Type B pancreatic cell (in vitro differentiated cells): ENCODE measurements around the gene SMIM23. TPM values are rescaled to one million over a fixed set of nuclear protein-coding genes. Genes with fewer than 3 reads are reported as not detected.

Experiments
- DNase-seq: peaks from one replicate; pipeline ENCODE4 v3.0.0; 2021; ENCODE audit warnings: mixed read lengths; ENCODE audit not compliant: unreplicated experiment; ENCODE audit errors: extremely low spot score
- H3K27ac Mint-ChIP-seq: 2 replicates; pipeline ENCODE4 v1.8.0; 2021; ENCODE audit warnings: mild to moderate bottlenecking, mixed read lengths
- H3K27me3 Mint-ChIP-seq: 2 replicates; pipeline ENCODE4 v1.8.0; 2021; ENCODE audit warnings: mixed read lengths
- H3K36me3 Mint-ChIP-seq: 2 replicates; pipeline ENCODE4 v1.8.0; 2021; ENCODE audit warnings: mixed read lengths
- H3K4me1 Mint-ChIP-seq: one replicate; pipeline ENCODE4 v1.8.0; 2021; ENCODE audit warnings: mixed read lengths; ENCODE audit not compliant: unreplicated experiment
- H3K4me3 Mint-ChIP-seq: 2 replicates; pipeline ENCODE4 v1.8.0; 2021; ENCODE audit warnings: mild to moderate bottlenecking, mixed read lengths
- H3K9me3 Mint-ChIP-seq: 2 replicates; pipeline ENCODE4 v1.8.0; 2021; ENCODE audit warnings: mixed read lengths
- CTCF ChIP-seq: fragments of 200-600 bp; sonication (generic); conservative IDR thresholded peaks from 2 replicates; pipeline ENCODE4 v1.5.0; 2021; ENCODE audit warnings: antibody characterized with exemption, mild to moderate bottlenecking
- total RNA-seq: library from RNA; stranded (reverse); gene quantifications from 2 replicates; pipeline ENCODE4 v1.2.1, GENCODE V29; 2021; ENCODE audit warnings: low replicate concordance

Gene SMIM23
- total RNA-seq, 1 donor from 2014 or later = not detected

- H3K27ac Mint-ChIP-seq = no peak overlapping the region
- no peaks in the 10 kb centered on the region for H3K36me3 Mint-ChIP-seq
- no peaks in the 10 kb centered on the region for H3K4me1 Mint-ChIP-seq
- peaks cover 13% of the 10 kb centered on the region for H3K27me3 Mint-ChIP-seq
- no peak for DNase-seq
- no peak for TF ChIP-seq CTCF
- H3K9me3 Mint-ChIP-seq = peaks cover 2% of the 10 kb centered on the region
- H3K4me3 Mint-ChIP-seq = no peak overlapping the region
Observed at GRCh38 chr5:171762021-171762608, 23.5 kb upstream of the SMIM23 start.

DNA sequence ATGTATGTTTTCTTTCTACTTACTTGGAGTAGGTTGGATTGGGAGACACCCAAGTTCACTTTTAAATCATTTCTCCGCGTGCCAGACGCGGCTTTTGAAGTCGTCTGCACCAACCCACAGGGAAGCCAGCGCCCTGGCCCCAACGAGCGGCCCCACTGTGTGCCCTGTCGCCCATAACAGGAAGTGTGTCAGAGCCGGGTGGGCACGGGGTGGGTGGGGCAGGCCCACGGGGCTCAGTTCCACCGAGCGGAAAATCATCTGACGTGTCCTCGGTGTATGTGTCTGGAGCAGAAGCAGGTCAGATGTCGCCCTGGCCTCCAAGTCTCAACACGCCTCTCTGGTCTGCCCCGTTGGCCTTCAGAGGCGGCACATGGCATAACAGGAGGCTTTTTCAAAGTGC, 22.7 kb upstream of the SMIM23 start:
- Mint-ChIP-seq H3K4me1 (no peaks in the 10 kb centered on the region), H3K27ac (no peak overlapping the region), H3K36me3 (no peaks in the 10 kb centered on the region), H3K4me3 (no peak overlapping the region), H3K9me3 (peaks cover 9% of the 10 kb centered on the region), H3K27me3 (peaks cover 13% of the 10 kb centered on the region)
- no peak for TF ChIP-seq CTCF
- DNase-seq = no peak

DNA sequence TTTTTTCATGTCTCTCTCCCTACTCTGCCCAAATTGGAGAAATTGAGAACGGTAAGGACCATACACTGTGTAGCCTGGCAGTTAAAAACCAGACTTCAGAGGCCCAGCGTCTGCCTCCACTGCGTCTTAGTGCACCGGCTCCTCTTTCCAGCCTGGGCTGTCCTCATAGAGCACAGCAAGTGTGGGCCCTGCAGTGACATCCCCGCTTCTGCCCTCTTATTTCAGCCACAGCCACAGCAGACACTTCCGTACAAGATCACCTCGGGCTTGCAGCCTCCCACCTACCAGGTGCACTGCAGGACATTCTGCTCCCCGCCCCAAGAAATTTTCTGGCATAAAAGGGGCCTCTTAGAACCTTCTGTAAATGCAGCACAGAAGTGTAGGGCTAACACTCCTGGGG, 21.4 kb upstream of the SMIM23 start:
- peaks cover 13% of the 10 kb centered on the region for H3K27me3 Mint-ChIP-seq
- no peak for DNase-seq
- H3K27ac Mint-ChIP-seq = no peak overlapping the region
- no peaks in the 10 kb centered on the region for H3K36me3 Mint-ChIP-seq
- no peak overlapping the region for H3K4me3 Mint-ChIP-seq
- no peaks in the 10 kb centered on the region for H3K4me1 Mint-ChIP-seq
- peaks cover 9% of the 10 kb centered on the region for H3K9me3 Mint-ChIP-seq
- no peak for TF ChIP-seq CTCF

DNA sequence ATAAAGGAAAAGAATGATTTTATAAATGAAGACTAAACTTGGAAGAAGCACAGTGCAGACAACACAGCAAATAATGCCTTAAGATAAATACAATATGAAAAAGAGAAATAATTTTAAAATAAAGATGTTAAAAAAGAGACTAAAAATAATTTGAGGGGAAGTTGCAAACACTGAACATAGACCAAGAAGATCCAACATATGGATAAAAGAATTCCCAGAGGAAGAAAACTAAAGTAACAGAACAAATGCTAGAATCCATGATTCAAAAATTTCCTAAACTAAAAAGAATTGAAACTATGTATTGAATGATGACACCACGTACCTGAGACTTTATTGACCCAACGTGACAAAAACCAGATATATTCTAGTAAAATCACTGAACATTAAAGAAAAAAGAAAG, 18.7 kb upstream of the SMIM23 start:
- H3K27me3 Mint-ChIP-seq = peaks cover 17% of the 10 kb centered on the region
- H3K9me3 Mint-ChIP-seq = peaks cover 9% of the 10 kb centered on the region
- H3K4me3 Mint-ChIP-seq = no peak overlapping the region
- DNase-seq = no peak
- no peaks in the 10 kb centered on the region for H3K4me1 Mint-ChIP-seq
- no peak for TF ChIP-seq CTCF
- no peaks in the 10 kb centered on the region for H3K36me3 Mint-ChIP-seq
- H3K27ac Mint-ChIP-seq = no peak overlapping the region

DNA sequence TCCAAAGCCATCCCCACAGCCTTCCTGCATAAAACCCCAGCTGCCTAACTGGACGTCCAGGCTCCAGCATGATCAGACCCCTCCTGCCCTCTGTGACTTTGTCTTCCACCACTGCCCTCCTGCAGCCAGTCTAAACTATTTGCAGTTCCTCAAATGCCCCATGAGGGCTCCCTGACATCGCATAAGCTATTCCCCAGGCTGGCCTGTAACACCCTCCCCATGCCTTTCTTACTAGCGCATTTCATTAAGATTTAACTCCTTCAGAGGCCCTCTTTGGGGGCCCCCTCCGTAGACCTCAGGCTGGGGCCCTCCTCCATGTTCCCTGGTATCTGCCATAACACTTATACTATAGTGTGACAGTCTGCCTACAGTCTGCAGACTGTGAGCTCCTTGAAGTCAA, 15.5 kb upstream of the SMIM23 start:
- Mint-ChIP-seq H3K9me3 (peaks cover 9% of the 10 kb centered on the region), H3K36me3 (no peaks in the 10 kb centered on the region), H3K27me3 (peaks cover 11% of the 10 kb centered on the region), H3K4me1 (no peaks in the 10 kb centered on the region), H3K27ac (no peak overlapping the region), H3K4me3 (no peak overlapping the region)
- TF ChIP-seq CTCF = no peak
- no peak for DNase-seq

- Mint-ChIP-seq H3K4me1 (peaks cover under 1% of the 10 kb centered on the region), H3K9me3 (peaks cover 9% of the 10 kb centered on the region), H3K27ac (no peak overlapping the region), H3K27me3 (peaks cover 4% of the 10 kb centered on the region), H3K36me3 (no peaks in the 10 kb centered on the region), H3K4me3 (no peak overlapping the region)
- no peak for DNase-seq
- TF ChIP-seq CTCF = no peak
Observed at GRCh38 chr5:171771856-171772255, 13.8 kb upstream of the SMIM23 start.
